CD8-positive, alpha-beta memory T cell (primary cell): ENCODE measurements around the gene ARMH4. TPM values are rescaled to one million over a fixed set of nuclear protein-coding genes. Genes with fewer than 3 reads are reported as not detected.

Source experiments
- CTCF ChIA-PET: fragments of 350-600 bp; sonication (Branson Sonifier 250); formaldehyde crosslinking; loops from one replicate; lab custom pipeline; 2021; ENCODE audit warnings: antibody characterized with exemption; lab: Charles Lee
- POLR2A ChIA-PET: fragments of 350-600 bp; sonication (Branson Sonifier 250); formaldehyde crosslinking; loops from one replicate; lab custom pipeline; 2021; ENCODE audit warnings: antibody characterized with exemption; lab: Charles Lee
- DNase-seq, 5 donors: peaks; one replicate each; pipeline versions ENCODE4 v3.0.0 to v3.0.0-alpha.2; 2020 to 2022; ENCODE audit warnings: mixed read lengths in 1 of 5
- H3K27ac ChIP-seq: one replicate; pipeline ENCODE4 v1.7.0; 2013; ENCODE audit warnings: low read depth, mild to moderate bottlenecking, low read length, moderate library complexity
- H3K27me3 ChIP-seq: 2 replicates; pipeline ENCODE4 v1.7.0; 2013; ENCODE audit warnings: low read length, mild to moderate bottlenecking; ENCODE audit not compliant: insufficient read depth, poor library complexity, severe bottlenecking
- H3K36me3 ChIP-seq: 2 replicates; pipeline ENCODE4 v1.7.0; 2013; ENCODE audit warnings: mild to moderate bottlenecking, low read length, moderate library complexity; ENCODE audit not compliant: insufficient read depth
- H3K4me1 ChIP-seq: 2 replicates; pipeline ENCODE4 v1.7.0; 2013; ENCODE audit warnings: mild to moderate bottlenecking, low read length, moderate library complexity; ENCODE audit not compliant: insufficient read depth
- H3K4me3 ChIP-seq: 2 replicates; pipeline ENCODE4 v1.7.0; 2013; ENCODE audit warnings: mild to moderate bottlenecking, low read length
- H3K9me3 ChIP-seq: 2 replicates; pipeline ENCODE4 v1.7.0; 2013; ENCODE audit warnings: mild to moderate bottlenecking, low read length
- H3K27ac Mint-ChIP-seq, 8 donors: one replicate each; pipeline ENCODE4 v1.8.0; 2020 to 2021; ENCODE audit warnings: mixed read lengths in 8 of 8, mild to moderate bottlenecking in 6 of 8, inconsistent platforms in 3 of 8, moderate library complexity in 3 of 8
- H3K27me3 Mint-ChIP-seq, 2 donors: one replicate each; pipeline ENCODE4 v1.8.0; 2020 to 2021; ENCODE audit warnings: mixed read lengths in 2 of 2, mild to moderate bottlenecking in 1 of 2, moderate library complexity in 1 of 2
- H3K36me3 Mint-ChIP-seq, 3 donors: one replicate each; pipeline ENCODE4 v1.8.0; 2020 to 2021; ENCODE audit warnings: mixed read lengths in 3 of 3, inconsistent platforms in 1 of 3, mild to moderate bottlenecking in 1 of 3
- H3K4me1 Mint-ChIP-seq, 3 donors: one replicate each; pipeline ENCODE4 v1.8.0; 2020 to 2021; ENCODE audit warnings: mixed read lengths in 3 of 3, inconsistent platforms in 1 of 3, mild to moderate bottlenecking in 1 of 3
- H3K4me3 Mint-ChIP-seq, 7 donors: one replicate each; pipeline ENCODE4 v1.8.0; 2020 to 2021; ENCODE audit warnings: mixed read lengths in 7 of 7, mild to moderate bottlenecking in 6 of 7, moderate library complexity in 4 of 7, inconsistent platforms in 2 of 7
- H3K9me3 Mint-ChIP-seq, 5 donors: one replicate each; pipeline ENCODE4 v1.8.0; 2020 to 2022; ENCODE audit warnings: mixed read lengths in 5 of 5, mild to moderate bottlenecking in 3 of 5, moderate library complexity in 2 of 5, inconsistent platforms in 1 of 5
- polyA plus RNA-seq: library from polyadenylated mRNA; unstranded; fragments of 300-500 nt; fragmentation: Illumina TruSeq; gene quantifications from one replicate; pipeline ENCODE4 v1.2.3, GENCODE V29; 2021
- total RNA-seq, 2 experiments: library from RNA; stranded (reverse); gene quantifications; one replicate each; pipeline ENCODE4 v1.2.3, GENCODE V29; 2021

The ARMH4 gene
- total and polyA plus RNA-seq, 3 experiments from 2014 or later = 1.2 TPM; not detected in 2

GRCh38 chr14:58059126-58059525 is 92.9 kb downstream of the ARMH4 start:
- no peaks in the 10 kb centered on the region for H3K9me3 Mint-ChIP-seq
- no peak overlapping the region for H3K27ac Mint-ChIP-seq
- H3K4me3 ChIP-seq = no peak overlapping the region
- H3K27ac ChIP-seq = no peak overlapping the region
- H3K36me3 Mint-ChIP-seq = no peaks in the 10 kb centered on the region
- no peak overlapping the region for H3K4me3 Mint-ChIP-seq
- no peaks in the 10 kb centered on the region for H3K36me3 ChIP-seq
- H3K9me3 ChIP-seq = no peaks in the 10 kb centered on the region
- POLR2A ChIA-PET = no interaction called here
- H3K27me3 ChIP-seq = no peaks in the 10 kb centered on the region
- H3K4me1 Mint-ChIP-seq = no peaks in the 10 kb centered on the region
- no peak for DNase-seq
- no peaks in the 10 kb centered on the region for H3K4me1 ChIP-seq
- peaks cover 4 to 51% of the 10 kb centered on the region in 2 donors for H3K27me3 Mint-ChIP-seq
- CTCF ChIA-PET = no interaction called here

GRCh38 chr14:58055497-58056010 is 96.5 kb downstream of the ARMH4 start:
- no peak overlapping the region for H3K27ac ChIP-seq
- no peak for DNase-seq
- no peaks in the 10 kb centered on the region for H3K4me1 ChIP-seq
- ChIA-PET CTCF (interaction anchor here (0.5 kb wide), 1 partner anchor 17 kb away, joined by 3 read pairs; no protein-coding TSS in a partner anchor), POLR2A (no interaction called here)
- H3K27me3 ChIP-seq = no peaks in the 10 kb centered on the region
- Mint-ChIP-seq H3K27me3 (peaks cover 4 to 47% of the 10 kb centered on the region in 2 donors), H3K36me3 (no peaks in the 10 kb centered on the region), H3K27ac (no peak overlapping the region), H3K4me1 (no peaks in the 10 kb centered on the region), H3K9me3 (peaks cover 0 to 3% (median 0%) of the 10 kb centered on the region in 5 donors), H3K4me3 (no peak overlapping the region)
- no peaks in the 10 kb centered on the region for H3K9me3 ChIP-seq
- no peaks in the 10 kb centered on the region for H3K36me3 ChIP-seq
- H3K4me3 ChIP-seq = no peak overlapping the region

- H3K4me1 ChIP-seq = no peaks in the 10 kb centered on the region
- H3K4me3 ChIP-seq = no peak overlapping the region
- Mint-ChIP-seq H3K27me3 (peaks cover 3 to 38% of the 10 kb centered on the region in 2 donors), H3K4me3 (no peak overlapping the region), H3K27ac (no peak overlapping the region), H3K36me3 (no peaks in the 10 kb centered on the region), H3K4me1 (no peaks in the 10 kb centered on the region), H3K9me3 (peaks cover 0 to 3% (median 0%) of the 10 kb centered on the region in 5 donors)
- no peaks in the 10 kb centered on the region for H3K27me3 ChIP-seq
- no peaks in the 10 kb centered on the region for H3K9me3 ChIP-seq
- POLR2A ChIA-PET = no interaction called here
- no peak overlapping the region for H3K27ac ChIP-seq
- CTCF ChIA-PET = no interaction called here
- no peaks in the 10 kb centered on the region for H3K36me3 ChIP-seq
- DNase-seq = no peak
Observed at GRCh38 chr14:58054100-58054499, 97.9 kb downstream of the ARMH4 start.

- H3K4me1 Mint-ChIP-seq = no peaks in the 10 kb centered on the region
- peaks cover 0 to 1% (median 0%) of the 10 kb centered on the region in 3 donors for H3K36me3 Mint-ChIP-seq
- no peak overlapping the region for H3K27ac Mint-ChIP-seq
- Histone ChIP-seq H3K27me3 (no peaks in the 10 kb centered on the region), H3K27ac (no peak overlapping the region), H3K9me3 (no peaks in the 10 kb centered on the region), H3K4me1 (no peaks in the 10 kb centered on the region), H3K36me3 (no peaks in the 10 kb centered on the region), H3K4me3 (no peak overlapping the region)
- peaks cover 0 to 3% (median 0%) of the 10 kb centered on the region in 5 donors for H3K9me3 Mint-ChIP-seq
- DNase-seq = no peak
- ChIA-PET POLR2A (no interaction called here), CTCF (no interaction called here)
- peaks cover 0 to 12% of the 10 kb centered on the region in 2 donors for H3K27me3 Mint-ChIP-seq
- no peak overlapping the region for H3K4me3 Mint-ChIP-seq
Observed at GRCh38 chr14:58048219-58048618, 103.8 kb downstream of the ARMH4 start.

GRCh38 chr14:58027904-58028303 is 124.1 kb downstream of the ARMH4 start:
- Mint-ChIP-seq H3K9me3 (peaks cover 0 to 3% (median 0%) of the 10 kb centered on the region in 5 donors), H3K27ac (no peak overlapping the region), H3K4me3 (no peak overlapping the region), H3K4me1 (no peaks in the 10 kb centered on the region), H3K27me3 (peaks cover 3 to 26% of the 10 kb centered on the region in 2 donors), H3K36me3 (no peaks in the 10 kb centered on the region)
- H3K36me3 ChIP-seq = no peaks in the 10 kb centered on the region
- H3K9me3 ChIP-seq = no peaks in the 10 kb centered on the region
- no peak overlapping the region for H3K27ac ChIP-seq
- POLR2A ChIA-PET = no interaction called here
- no peak for DNase-seq
- H3K27me3 ChIP-seq = no peaks in the 10 kb centered on the region
- CTCF ChIA-PET = no interaction called here
- H3K4me1 ChIP-seq = no peaks in the 10 kb centered on the region
- H3K4me3 ChIP-seq = no peak overlapping the region

GRCh38 chr14:58026967-58027366 is 125.0 kb downstream of the ARMH4 start:
- Histone ChIP-seq H3K27ac (no peak overlapping the region), H3K4me1 (no peaks in the 10 kb centered on the region), H3K27me3 (no peaks in the 10 kb centered on the region), H3K36me3 (no peaks in the 10 kb centered on the region), H3K9me3 (no peaks in the 10 kb centered on the region), H3K4me3 (no peak overlapping the region)
- peaks cover 3 to 25% of the 10 kb centered on the region in 2 donors for H3K27me3 Mint-ChIP-seq
- ChIA-PET POLR2A (no interaction called here), CTCF (no interaction called here)
- no peaks in the 10 kb centered on the region for H3K36me3 Mint-ChIP-seq
- H3K9me3 Mint-ChIP-seq = peaks cover 0 to 3% (median 0%) of the 10 kb centered on the region in 5 donors
- no peak for DNase-seq
- no peaks in the 10 kb centered on the region for H3K4me1 Mint-ChIP-seq
- H3K27ac Mint-ChIP-seq = no peak overlapping the region
- no peak overlapping the region for H3K4me3 Mint-ChIP-seq

GRCh38 chr14:58026219-58026618 is 125.8 kb downstream of the ARMH4 start:
- DNase-seq = no peak
- POLR2A ChIA-PET = no interaction called here
- Mint-ChIP-seq H3K4me1 (no peaks in the 10 kb centered on the region), H3K4me3 (no peak overlapping the region), H3K27ac (no peak overlapping the region), H3K36me3 (no peaks in the 10 kb centered on the region), H3K9me3 (no peaks in the 10 kb centered on the region), H3K27me3 (peaks cover 3 to 21% of the 10 kb centered on the region in 2 donors)
- H3K36me3 ChIP-seq = no peaks in the 10 kb centered on the region
- no peak overlapping the region for H3K27ac ChIP-seq
- no peak overlapping the region for H3K4me3 ChIP-seq
- CTCF ChIA-PET = no interaction called here
- H3K27me3 ChIP-seq = no peaks in the 10 kb centered on the region
- H3K9me3 ChIP-seq = no peaks in the 10 kb centered on the region
- H3K4me1 ChIP-seq = no peaks in the 10 kb centered on the region

GRCh38 chr14:58014778-58015177 is 137.2 kb downstream of the ARMH4 start:
- CTCF ChIA-PET = no interaction called here
- no peaks in the 10 kb centered on the region for H3K36me3 ChIP-seq
- no peak for DNase-seq
- H3K4me1 ChIP-seq = no peaks in the 10 kb centered on the region
- peaks cover 0 to 7% (median 1%) of the 10 kb centered on the region in 5 donors for H3K9me3 Mint-ChIP-seq
- no peak overlapping the region for H3K4me3 ChIP-seq
- no peak overlapping the region for H3K27ac Mint-ChIP-seq
- no peak overlapping the region for H3K4me3 Mint-ChIP-seq
- H3K36me3 Mint-ChIP-seq = peaks cover 0 to 1% (median 0%) of the 10 kb centered on the region in 3 donors
- no peaks in the 10 kb centered on the region for H3K4me1 Mint-ChIP-seq
- POLR2A ChIA-PET = no interaction called here
- no peaks in the 10 kb centered on the region for H3K27me3 ChIP-seq
- H3K9me3 ChIP-seq = no peaks in the 10 kb centered on the region
- no peak overlapping the region for H3K27ac ChIP-seq
- peaks cover 2 to 4% of the 10 kb centered on the region in 2 donors for H3K27me3 Mint-ChIP-seq
